Left lung (tissue), 10 donors: ENCODE results near the gene HABP2. TPM values are rescaled to one million over a fixed set of nuclear protein-coding genes. Genes with fewer than 3 reads are reported as not detected.

Source experiments
- ATAC-seq: fragments of 200-7000 bp; cut with Tn5 transposase; one replicate; pipeline ENCODE4 v1.9.1; 2020; ENCODE audit warnings: moderate library complexity
- DNase-seq, 4 donors: peaks; one replicate each; pipeline ENCODE4 v3.0.0-alpha.2; 2013 to 2020
- H3K27ac ChIP-seq, 2 donors: fragments of 200-600 bp; sonication (generic) in 1 of 2; one replicate each; pipeline versions ENCODE4 v1.5.0 to v1.8.0; 2020 to 2021
- H3K27me3 ChIP-seq, 2 donors: fragments of 200-600 bp; sonication (generic) in 1 of 2; one replicate each; pipeline versions ENCODE4 v1.5.0 to v1.8.0; 2020 to 2021
- H3K36me3 ChIP-seq, 2 donors: fragments of 200-600 bp; sonication (generic) in 1 of 2; one replicate each; pipeline versions ENCODE4 v1.5.0 to v1.8.0; 2020 to 2021
- H3K4me1 ChIP-seq, 2 donors: fragments of 200-600 bp; one replicate each; pipeline ENCODE4 v1.8.0; 2021
- H3K4me3 ChIP-seq, 2 donors: fragments of 200-600 bp; sonication (generic) in 1 of 2; one replicate each; pipeline versions ENCODE4 v1.5.0 to v1.8.0; 2020 to 2021; ENCODE audit warnings: mild to moderate bottlenecking in 1 of 2
- H3K9me3 ChIP-seq, 2 donors: fragments of 200-600 bp; sonication (generic) in 1 of 2; one replicate each; pipeline versions ENCODE4 v1.5.0 to v1.8.0; 2020 to 2021
- intact Hi-C, 2 donors: fragments of 100-400 bp; cut with DNase I; formaldehyde crosslinking; loops; one replicate each; pipeline versions ENCODE4 v1.11.2 to v1.14.2; 2022
- polyA plus RNA-seq, 6 donors: library from polyadenylated mRNA; unstranded; fragments of 120-200 nt; gene quantifications; one replicate each; pipeline ENCODE4 v1.2.1, GENCODE V29; 2013; ENCODE audit not compliant: insufficient read length in 6 of 6
- total RNA-seq, 2 donors: library from RNA; stranded (reverse); fragmentation: NEBNext Ultra II Directional; extraction: Animal tissue kit (Norgen Biotek cat#: 25700); gene quantifications; one replicate each; pipeline ENCODE4 v1.2.1, GENCODE V29; 2021
- TF ChIP-seq, protein P1 (sequence below), 2 donors: fragments of 200-600 bp; sonication (generic) in 1 of 2; IDR thresholded peaks; one replicate each; pipeline versions ENCODE4 v1.5.0 to v1.8.0; 2021; ENCODE audit warnings: antibody characterized with exemption in 2 of 2
- donor health status: DM: no; HTN: yes; CAD: no.
- donor health status: DM: no; HTN: no; CAD: no.

HABP2 gene
- total and polyA plus RNA-seq, 8 donors, result 0.24 to 1.3 (median 0.63) TPM

DNA sequence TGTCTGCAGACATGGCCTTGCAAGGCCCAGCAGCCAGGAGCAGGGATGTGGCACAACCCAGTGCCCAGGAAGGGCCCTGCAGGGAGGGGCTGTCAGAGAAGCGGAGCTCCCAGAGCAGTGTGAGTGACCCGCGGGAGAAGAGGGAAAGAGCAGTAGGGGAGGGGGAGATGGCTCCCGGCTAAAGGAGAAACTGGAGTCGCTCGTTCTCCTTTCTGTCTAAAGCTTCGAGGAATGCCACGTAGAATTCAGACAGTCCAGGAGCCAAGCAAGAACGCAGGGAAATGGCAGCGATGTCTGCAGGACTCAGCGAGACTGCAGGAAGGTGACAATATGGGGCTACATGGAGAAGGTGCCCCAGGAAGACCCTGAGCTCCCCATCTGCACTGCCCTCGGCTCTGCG is 22.4 kb upstream of the HABP2 start:
- no peaks in the 10 kb centered on the region for H3K4me1 ChIP-seq
- no peaks in the 10 kb centered on the region for H3K27me3 ChIP-seq
- no peaks in the 10 kb centered on the region for H3K9me3 ChIP-seq
- TF ChIP-seq, protein P1, sequence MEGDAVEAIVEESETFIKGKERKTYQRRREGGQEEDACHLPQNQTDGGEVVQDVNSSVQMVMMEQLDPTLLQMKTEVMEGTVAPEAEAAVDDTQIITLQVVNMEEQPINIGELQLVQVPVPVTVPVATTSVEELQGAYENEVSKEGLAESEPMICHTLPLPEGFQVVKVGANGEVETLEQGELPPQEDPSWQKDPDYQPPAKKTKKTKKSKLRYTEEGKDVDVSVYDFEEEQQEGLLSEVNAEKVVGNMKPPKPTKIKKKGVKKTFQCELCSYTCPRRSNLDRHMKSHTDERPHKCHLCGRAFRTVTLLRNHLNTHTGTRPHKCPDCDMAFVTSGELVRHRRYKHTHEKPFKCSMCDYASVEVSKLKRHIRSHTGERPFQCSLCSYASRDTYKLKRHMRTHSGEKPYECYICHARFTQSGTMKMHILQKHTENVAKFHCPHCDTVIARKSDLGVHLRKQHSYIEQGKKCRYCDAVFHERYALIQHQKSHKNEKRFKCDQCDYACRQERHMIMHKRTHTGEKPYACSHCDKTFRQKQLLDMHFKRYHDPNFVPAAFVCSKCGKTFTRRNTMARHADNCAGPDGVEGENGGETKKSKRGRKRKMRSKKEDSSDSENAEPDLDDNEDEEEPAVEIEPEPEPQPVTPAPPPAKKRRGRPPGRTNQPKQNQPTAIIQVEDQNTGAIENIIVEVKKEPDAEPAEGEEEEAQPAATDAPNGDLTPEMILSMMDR (IDR thresholded peaks at IDR 0.05), result no peak
- no peaks in the 10 kb centered on the region for H3K36me3 ChIP-seq
- intact Hi-C loops, result no loop called here
- no peak for ATAC-seq
- DNase-seq, result no peak
- no peak overlapping the region for H3K27ac ChIP-seq
- no peak overlapping the region for H3K4me3 ChIP-seq

DNA sequence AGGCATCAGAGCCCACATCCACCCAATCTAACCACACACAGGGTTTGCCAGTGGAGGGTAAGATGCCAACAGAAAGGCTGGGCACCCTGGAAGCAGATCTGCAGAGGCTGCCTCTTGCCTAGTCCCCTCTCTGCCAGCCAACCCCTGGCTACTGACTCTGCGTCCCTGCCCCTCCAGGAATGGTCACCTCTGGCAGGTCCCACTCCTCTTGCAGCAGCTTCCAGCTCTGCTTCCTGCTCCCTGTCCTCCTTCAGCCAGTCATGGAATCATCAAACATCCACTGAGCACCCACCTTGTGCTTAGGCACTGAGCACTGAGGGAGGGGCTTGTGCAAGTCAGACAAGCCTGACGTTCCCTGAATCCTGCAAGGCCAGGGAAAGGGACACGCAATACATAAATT is 20.1 kb upstream of the HABP2 start:
- H3K27ac ChIP-seq, result no peak overlapping the region

DNA sequence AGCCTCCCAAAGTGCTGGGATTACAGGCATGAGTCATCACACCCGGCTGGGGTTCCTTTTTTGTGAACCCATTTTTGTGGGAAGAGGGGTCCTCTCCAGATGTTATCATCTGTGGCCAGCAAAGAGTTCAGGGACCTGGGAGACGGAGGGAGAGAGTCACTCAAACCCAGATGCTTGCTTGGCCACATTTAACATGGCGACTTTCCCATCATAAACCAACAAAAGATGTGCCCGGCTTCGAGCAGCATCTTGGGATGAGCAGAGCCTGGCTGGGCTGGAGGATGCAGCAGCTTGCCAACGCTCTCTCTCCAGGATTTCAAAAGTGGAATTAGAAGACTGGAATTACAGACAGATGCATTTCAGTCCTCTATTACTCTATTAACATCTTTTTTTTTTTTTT is 19.1 kb upstream of the HABP2 start:
- Histone ChIP-seq H3K4me1 (no peaks in the 10 kb centered on the region), H3K27ac (no peak overlapping the region), H3K36me3 (no peaks in the 10 kb centered on the region), H3K4me3 (no peak overlapping the region), H3K27me3 (no peaks in the 10 kb centered on the region), H3K9me3 (no peaks in the 10 kb centered on the region)
- ATAC-seq, result no peak
- TF ChIP-seq, protein P1 (IDR thresholded peaks at IDR 0.05), result no peak
- no peak for DNase-seq
- intact Hi-C loops, result no loop called here

More for the DNA sequence above, 20.1 kb upstream of the HABP2 start:
- intact Hi-C loops, result no loop called here
- Histone ChIP-seq H3K9me3 (no peaks in the 10 kb centered on the region), H3K4me3 (no peak overlapping the region), H3K36me3 (no peaks in the 10 kb centered on the region), H3K4me1 (no peaks in the 10 kb centered on the region), H3K27me3 (no peaks in the 10 kb centered on the region)
- TF ChIP-seq, protein P1 (IDR thresholded peaks at IDR 0.05), result no peak
- ATAC-seq (no peak), DNase-seq (no peak)

DNA sequence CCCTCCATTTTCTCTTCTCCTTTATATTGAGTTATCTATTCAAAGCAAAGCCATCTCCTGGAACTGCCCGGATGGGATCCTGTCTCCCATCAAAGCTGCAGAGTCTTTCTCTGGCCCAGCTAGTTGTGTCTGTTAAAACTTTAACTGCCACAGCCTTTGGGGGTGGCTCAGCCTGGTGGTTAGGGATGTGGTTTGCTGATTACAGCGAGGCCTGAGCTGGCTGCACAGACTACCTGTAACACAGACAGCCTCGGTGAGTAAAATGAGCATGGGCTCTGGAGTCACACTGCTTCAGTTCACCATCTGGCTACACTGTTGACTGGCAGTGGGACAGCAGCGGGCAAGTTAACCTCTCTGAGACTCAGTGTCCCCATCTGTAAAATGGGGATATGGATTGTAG is 18.4 kb upstream of the HABP2 start:
- Histone ChIP-seq H3K4me1 (no peaks in the 10 kb centered on the region), H3K36me3 (no peaks in the 10 kb centered on the region), H3K9me3 (no peaks in the 10 kb centered on the region), H3K27ac (no peak overlapping the region), H3K27me3 (no peaks in the 10 kb centered on the region), H3K4me3 (no peak overlapping the region)
- intact Hi-C loops, result no loop called here
- DNase-seq (no peak), ATAC-seq (no peak)
- TF ChIP-seq, protein P1 (IDR thresholded peaks at IDR 0.05), result no peak

DNA sequence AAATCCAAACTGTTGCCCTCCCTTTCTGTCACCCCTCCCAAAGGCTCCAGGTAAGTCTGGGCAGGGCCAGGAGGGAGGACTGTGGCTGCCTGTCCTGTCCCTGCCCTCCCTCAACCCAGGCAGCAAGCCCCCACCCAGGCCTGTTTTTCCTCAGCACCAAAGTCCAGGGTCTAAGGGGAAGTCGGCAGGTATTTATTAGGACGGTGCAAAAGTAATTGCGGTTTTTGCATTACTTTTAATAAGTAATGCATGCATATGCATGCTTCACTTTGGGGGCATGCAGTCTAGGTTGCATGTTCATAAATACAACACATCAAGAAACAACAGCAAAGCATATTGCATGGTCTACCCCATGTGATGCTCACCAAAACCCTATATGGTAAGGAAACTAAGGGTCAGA is 15.2 kb upstream of the HABP2 start:
- intact Hi-C loops, result no loop called here
- ATAC-seq (no peak), DNase-seq (no peak)
- no peaks in the 10 kb centered on the region for H3K4me1 ChIP-seq
- no peaks in the 10 kb centered on the region for H3K27me3 ChIP-seq
- no peaks in the 10 kb centered on the region for H3K36me3 ChIP-seq
- no peak overlapping the region for H3K27ac ChIP-seq
- TF ChIP-seq, protein P1 (IDR thresholded peaks at IDR 0.05), result no peak
- H3K4me3 ChIP-seq, result no peak overlapping the region
- no peaks in the 10 kb centered on the region for H3K9me3 ChIP-seq
